SIG-M5 treated with dmso at 0.1 percent for 504 hours (cell line): ENCODE results near the gene GJD3.
"Not testable (repeated sequence)": the region's sequence is repeated elsewhere in the genome, so short reads cannot be mapped to it uniquely, and the experiment has no call there.

ENCODE experiments used
- DNase-seq: peaks from one replicate; lab custom pipeline; 2025; ENCODE audit not compliant: unreplicated experiment; lab: John Stamatoyannopoulos, UW

The GJD3 gene

GRCh38 chr17:40369923-40370322 is 5.4 kb upstream of the GJD3 start:
- DNase-seq, result no peak

DNA sequence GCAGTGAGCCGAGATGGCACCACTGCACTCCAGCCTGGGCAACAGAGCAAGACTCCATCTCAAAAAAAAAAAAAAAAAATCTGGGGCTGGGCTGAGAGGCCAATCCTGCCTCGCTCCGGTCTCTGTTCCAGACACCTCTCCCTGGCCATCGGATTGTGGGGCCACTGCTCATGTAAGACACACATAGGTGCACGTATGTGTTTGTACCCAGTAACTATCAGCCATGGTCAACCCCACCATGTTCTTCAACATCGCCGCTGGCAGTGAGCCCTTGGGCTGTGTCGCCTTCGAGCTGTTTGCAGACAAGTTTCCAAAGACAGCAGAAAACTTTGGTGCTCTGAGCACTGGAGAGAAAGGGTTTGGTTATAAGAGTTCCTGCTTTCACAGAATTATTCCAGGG is 3.2 kb upstream of the GJD3 start:
- DNase-seq, result not testable (repeated sequence)

DNA sequence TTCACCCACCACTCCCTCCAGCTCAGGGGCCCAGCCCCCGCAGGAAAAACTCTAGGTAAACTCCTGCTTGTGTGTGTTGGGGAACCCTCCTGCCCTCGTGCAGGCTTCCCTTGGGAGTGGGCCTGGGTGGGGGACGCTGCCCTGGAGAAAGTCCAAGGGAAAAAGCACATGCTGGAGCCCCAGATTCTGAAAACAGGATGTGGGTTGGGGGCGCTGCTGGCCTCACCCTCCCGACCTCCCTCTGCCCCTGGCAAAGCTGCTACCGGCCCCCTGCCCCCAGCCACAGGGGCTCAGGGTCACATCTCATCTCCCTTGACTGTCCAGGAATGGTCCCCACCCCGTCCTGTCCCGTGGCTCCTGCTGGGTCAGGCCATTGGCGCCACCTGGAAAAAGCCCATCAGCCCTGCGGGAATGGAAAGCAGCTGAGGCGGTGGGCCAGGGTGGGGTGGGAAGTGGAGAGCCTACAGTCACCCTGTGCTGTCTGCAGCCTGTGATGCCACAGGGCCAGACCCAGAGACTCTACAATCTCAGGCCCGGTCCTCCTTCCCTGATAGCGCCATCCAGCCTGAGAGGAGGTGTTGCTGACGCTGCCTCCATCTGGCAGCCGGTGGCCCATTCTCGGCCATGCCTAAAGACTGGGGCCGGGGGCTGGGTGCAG is 2.5 kb upstream of the GJD3 start:
- no peak for DNase-seq

DNA sequence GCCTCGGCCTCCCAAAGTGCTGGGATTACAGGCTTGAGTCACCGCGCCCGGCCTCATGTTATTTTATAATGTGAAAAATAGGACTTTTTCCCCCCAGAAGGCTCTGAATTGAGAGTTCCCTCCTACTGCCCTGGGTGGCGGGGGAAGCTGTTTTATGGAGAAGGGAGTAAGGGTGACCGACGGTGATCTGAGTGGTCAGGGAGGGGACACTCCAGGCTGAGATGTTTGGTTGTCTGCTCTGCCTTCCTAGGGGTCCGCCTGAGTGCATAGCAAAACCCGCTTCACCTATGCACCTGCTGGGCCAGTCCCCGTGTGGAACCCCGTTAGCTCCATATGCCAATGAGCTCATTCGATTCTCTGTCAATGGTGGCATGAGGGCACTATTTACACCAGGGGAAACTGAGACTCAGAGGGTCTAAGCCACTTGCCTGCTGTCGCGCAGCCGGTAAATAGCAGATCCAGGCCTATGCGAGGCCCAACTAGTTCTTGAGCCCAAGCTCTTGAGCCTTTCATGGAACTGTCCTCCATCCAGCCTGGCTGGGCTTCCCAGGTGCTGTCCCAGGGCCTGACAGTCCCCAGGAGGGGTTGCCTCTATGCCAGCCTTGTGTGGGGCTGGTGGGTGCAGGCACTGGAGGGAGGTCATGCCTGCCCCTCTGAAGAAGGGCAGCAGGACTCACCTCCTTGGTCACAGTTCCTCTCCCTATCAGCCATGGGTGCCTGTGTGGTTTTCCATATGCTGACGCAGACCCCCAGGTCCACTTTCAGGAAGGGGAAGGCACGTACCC is 1.7 kb upstream of the GJD3 start:
- no peak for DNase-seq

DNA sequence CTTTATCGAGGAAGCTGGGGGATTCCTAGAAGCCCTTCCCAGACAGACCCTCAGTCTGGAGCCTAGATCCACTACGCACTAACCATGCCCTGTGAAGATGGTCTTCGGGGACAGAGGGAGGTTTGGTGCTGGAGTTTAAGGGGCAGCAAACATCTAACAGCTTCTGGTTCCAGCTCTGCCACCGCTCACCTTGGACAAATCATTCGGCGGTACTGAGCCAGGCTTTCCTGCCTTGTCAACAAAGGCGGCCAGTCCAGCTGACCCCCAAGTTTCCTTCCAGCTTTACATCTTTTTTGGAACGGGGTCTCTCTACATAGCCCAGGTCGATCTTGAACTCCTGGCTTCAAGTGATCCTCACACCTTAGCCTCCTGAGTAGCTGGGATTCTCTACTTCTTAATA is 369 bp upstream of the GJD3 start:
- no peak for DNase-seq

- no peak for DNase-seq
Measured at GRCh38 chr17:40363111-40363827, 1.3 kb downstream of the GJD3 start.

GRCh38 chr17:40362696-40363110 is 1.8 kb downstream of the GJD3 start:
- peak; percentile 80 for DNase-seq

DNA sequence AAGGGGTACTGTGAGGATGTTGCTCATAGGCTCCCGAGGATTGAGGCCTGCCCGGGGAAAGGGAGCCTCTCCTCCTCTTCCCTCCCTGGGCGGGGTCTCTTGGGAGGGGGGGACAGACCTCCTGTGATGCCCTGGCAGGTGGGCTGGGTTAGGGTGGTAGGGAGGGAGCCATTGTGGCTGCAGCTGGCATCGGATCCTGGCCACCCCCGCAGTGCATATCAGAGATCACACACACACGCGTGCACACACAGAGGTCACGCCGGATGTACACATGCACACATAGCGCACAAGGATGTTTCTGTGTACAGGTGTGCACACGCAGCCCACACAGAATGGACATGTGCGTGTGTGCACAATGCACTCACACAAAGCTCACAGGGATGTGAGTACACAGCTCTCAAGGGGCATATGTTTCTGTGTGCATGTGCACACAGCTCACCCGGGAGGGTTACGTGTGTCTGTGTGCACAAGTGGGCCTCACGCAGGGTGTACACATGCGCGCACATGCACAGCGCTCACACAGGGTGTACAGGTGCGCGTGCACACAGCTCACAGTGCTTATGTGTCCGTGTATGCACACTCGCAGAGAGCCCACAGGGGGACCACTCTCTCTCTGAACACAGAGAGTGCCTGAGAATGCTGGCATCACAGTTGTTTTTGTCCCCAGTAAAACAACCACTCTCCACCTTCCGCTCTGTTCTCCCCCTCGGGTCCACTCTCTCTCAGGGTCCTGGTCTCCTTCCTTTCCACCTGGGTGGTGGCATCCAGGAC is 2.4 kb downstream of the GJD3 start:
- DNase-seq, result no peak

DNA sequence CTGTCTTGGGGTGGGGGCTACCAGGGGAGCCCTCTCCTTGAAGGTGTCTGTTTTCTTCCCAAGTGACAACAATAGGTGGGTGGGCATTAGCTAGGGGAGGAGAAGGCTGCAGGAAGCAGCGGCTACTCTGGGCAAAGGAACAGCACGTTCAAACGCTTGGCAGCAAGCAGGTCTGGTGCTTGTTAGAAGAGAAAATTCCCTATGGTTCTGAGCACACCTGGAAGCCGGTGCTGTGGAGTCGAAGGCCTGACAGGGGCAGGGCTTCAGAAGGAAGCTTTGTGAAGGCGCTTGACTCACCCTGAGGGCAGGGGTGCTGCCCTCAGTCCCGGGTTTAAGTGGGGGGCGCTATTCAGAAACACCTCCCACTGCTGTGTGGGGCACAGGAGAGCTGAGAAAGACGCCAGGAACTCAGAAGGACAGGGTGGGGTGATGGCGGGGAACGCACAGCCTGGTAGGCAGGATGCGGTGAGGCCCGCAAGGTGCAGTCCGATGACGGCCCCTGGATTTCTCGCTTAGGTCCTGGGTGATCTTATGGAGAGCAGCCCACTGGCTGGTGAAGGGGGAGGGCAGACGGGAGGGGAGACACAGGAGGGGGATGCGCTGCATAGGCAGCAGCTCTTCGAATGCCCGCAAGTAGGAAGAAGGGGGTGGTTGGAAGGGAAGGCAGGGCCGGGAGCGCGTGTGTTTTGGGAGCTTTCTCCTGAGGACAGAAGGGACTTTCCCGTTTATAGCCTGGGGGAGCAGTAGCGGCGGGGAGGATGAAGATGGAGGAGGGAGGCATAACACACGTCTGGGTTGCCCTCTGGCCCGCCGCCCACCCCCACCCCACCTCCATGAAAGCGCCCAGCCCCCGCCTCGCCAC is 3.2 kb downstream of the GJD3 start:
- DNase-seq, result no peak

DNA sequence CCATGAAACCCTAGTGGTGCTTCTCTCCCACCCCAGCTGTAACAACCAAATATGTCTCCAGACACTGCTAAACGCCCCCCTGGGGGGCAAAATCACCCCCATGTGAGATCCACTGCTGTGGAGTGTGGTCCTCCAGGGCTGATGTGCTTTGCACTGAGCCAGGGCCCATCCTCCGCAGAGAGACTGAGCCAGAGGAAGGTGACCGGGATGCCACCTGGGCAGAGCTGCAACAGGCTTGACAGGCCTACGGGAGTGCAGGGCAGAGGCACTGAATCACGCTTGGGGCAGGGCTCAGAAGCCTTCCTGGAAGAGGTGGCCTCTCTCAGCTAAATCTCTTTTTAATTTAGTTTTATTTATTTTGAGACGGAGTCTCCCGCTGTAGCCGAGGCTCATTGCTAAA is 4.4 kb downstream of the GJD3 start:
- no peak for DNase-seq

GRCh38 chr17:40358323-40359038 is 6.1 kb downstream of the GJD3 start:
- peak; percentile 73 for DNase-seq

DNA sequence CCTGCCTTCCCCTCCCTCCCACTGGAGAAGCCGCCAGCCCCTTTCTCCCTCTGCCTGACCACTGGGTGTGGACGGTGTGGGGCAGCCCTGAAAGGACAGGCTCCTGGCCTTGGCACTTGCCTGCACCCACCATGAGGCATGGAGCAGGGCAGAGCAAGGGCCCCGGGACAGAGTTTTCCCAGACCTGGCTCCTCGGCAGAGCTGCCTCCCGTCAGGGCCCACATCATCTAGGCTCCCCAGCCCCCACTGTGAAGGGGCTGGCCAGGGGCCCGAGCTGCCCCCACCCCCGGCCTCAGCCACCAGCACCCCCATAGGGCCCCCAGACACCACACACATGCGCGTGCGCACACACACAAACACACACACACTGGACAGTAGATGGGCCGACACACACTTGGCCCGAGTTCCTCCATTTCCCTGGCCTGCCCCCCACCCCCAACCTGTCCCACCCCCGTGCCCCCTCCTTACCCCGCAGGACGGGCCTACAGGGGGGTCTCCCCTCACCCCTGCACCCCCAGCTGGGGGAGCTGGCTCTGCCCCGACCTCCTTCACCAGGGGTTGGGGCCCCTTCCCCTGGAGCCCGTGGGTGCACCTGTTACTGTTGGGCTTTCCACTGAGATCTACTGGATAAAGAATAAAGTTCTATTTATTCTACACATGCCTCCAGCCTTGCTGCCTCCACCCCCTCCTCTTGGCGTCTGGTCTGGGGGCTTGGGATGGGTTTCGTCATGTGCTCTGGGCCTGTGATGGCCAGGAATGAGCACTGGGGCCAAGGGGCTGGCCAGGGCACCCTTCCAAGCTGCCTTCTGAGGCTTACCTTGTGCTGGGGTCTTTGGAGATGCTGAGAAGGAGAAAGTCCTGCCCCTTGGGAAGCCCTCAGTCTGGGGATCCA is 7.3 kb downstream of the GJD3 start:
- DNase-seq, result no peak

- no peak for DNase-seq
Measured at GRCh38 chr17:40355804-40356758, 8.5 kb downstream of the GJD3 start.

- peak; percentile 21 for DNase-seq
Measured at GRCh38 chr17:40355123-40355803, 9.3 kb downstream of the GJD3 start.

GRCh38 chr17:40354221-40355122 is 10.1 kb downstream of the GJD3 start:
- no peak for DNase-seq
